ENCODE data around the gene C2orf42.
"Not testable (repeated sequence)": the region's sequence is repeated elsewhere in the genome, so short reads cannot be mapped to it uniquely, and the experiment has no call there.

C2orf42 gene

GRCh38 chr2:70169654-70170245, 21.1 kb downstream of the C2orf42 start:
- not testable (repeated sequence) for DNase-seq (ENCODE audit: low read depth)

GRCh38 chr2:70161069-70161534, 29.7 kb downstream of the C2orf42 start:
- DNase-seq (ENCODE audit: low read depth), result no peak

GRCh38 chr2:70160545-70160944, 30.3 kb downstream of the C2orf42 start:
- no peak for DNase-seq (ENCODE audit: low read depth)

GRCh38 chr2:70149130-70149686, 41.6 kb downstream of the C2orf42 start:
- not testable (repeated sequence) for DNase-seq (ENCODE audit: low read depth)

GRCh38 chr2:70148211-70148760, 42.5 kb downstream of the C2orf42 start:
- DNase-seq (ENCODE audit: low read depth), result not testable (repeated sequence)

GRCh38 chr2:70145851-70146739, 44.7 kb downstream of the C2orf42 start:
- DNase-seq (ENCODE audit: low read depth), result no peak

- DNase-seq (ENCODE audit: low read depth), result no peak
Observed at GRCh38 chr2:70145144-70145490, 45.7 kb downstream of the C2orf42 start.

- DNase-seq (ENCODE audit: low read depth), result no peak
Observed at GRCh38 chr2:70144443-70145143, 46.2 kb downstream of the C2orf42 start.

GRCh38 chr2:70143314-70144150, 47.3 kb downstream of the C2orf42 start:
- DNase-seq (ENCODE audit: low read depth), result no peak

- DNase-seq (ENCODE audit: low read depth), result peak; percentile 96
Observed at GRCh38 chr2:70142590-70143313, 48.1 kb downstream of the C2orf42 start.

- DNase-seq (ENCODE audit: low read depth), result no peak
Observed at GRCh38 chr2:70141902-70142589, 48.8 kb downstream of the C2orf42 start.

- no peak for DNase-seq (ENCODE audit: low read depth)
Observed at GRCh38 chr2:70141212-70141901, 49.5 kb downstream of the C2orf42 start.

GRCh38 chr2:70140791-70141211, 50.0 kb downstream of the C2orf42 start:
- no peak for DNase-seq (ENCODE audit: low read depth)

GRCh38 chr2:70134323-70134983, 56.4 kb downstream of the C2orf42 start:
- DNase-seq (ENCODE audit: low read depth), result not testable (repeated sequence)

- no peak for DNase-seq (ENCODE audit: low read depth)
Observed at GRCh38 chr2:70133491-70134322, 57.1 kb downstream of the C2orf42 start.

- no peak for DNase-seq (ENCODE audit: low read depth)
Observed at GRCh38 chr2:70133127-70133452, 57.7 kb downstream of the C2orf42 start.

GRCh38 chr2:70132244-70133126, 58.3 kb downstream of the C2orf42 start:
- DNase-seq (ENCODE audit: low read depth), result no peak
